Measurements from ENCODE around the gene XRCC5. TPM values are rescaled to one million over a fixed set of nuclear protein-coding genes. Genes with fewer than 3 reads are reported as not detected.

XRCC5 gene
- total RNA-seq, 2 donors from 2014 or later = 492 to 493 TPM

- Mint-ChIP-seq H3K27me3 (ENCODE audit: insufficient read depth) (no peaks in the 10 kb centered on the region), H3K4me1 (no peaks in the 10 kb centered on the region), H3K27ac (no peak overlapping the region), H3K36me3 (ENCODE audit: low read depth) (peaks cover 84% of the 10 kb centered on the region), H3K9me3 (no peaks in the 10 kb centered on the region), H3K4me3 (no peak overlapping the region)
- H3K4me3 ChIP-seq (ENCODE audit: low read length) = no peak overlapping the region
- 96 to 100% methylated on average over 4 of the region's 4 CpGs for WGBS, 2 experiments (ENCODE audit: insufficient coverage in 1 of 2, insufficient read length in 1 of 2)
- peaks cover 93% of the 10 kb centered on the region for H3K36me3 ChIP-seq (ENCODE audit: control insufficient read depth, insufficient read depth, low read length)
- no peaks in the 10 kb centered on the region for H3K9me3 ChIP-seq (ENCODE audit: control insufficient read depth, low read length)
- no peak overlapping the region for H3K27ac ChIP-seq (ENCODE audit: low read depth, low read length)
- H3K27me3 ChIP-seq (ENCODE audit: control insufficient read depth, insufficient read depth, low read length, poor library complexity, severe bottlenecking) = no peaks in the 10 kb centered on the region
- no peak for DNase-seq
- no peak overlapping the region for H3K9ac ChIP-seq (ENCODE audit: extremely low read depth, low read length, poor library complexity, severe bottlenecking)
- no peaks in the 10 kb centered on the region for H3K4me1 ChIP-seq (ENCODE audit: control insufficient read depth, insufficient read depth, low read length)
- TF ChIP-seq CTCF (conservative IDR thresholded peaks at IDR 0.05) = no peak
These were observed 52.8 kb downstream of the XRCC5 start for GRCh38 chr2:216161967-216162366.

- H3K27me3 ChIP-seq (ENCODE audit: control insufficient read depth, insufficient read depth, low read length, poor library complexity, severe bottlenecking) = no peaks in the 10 kb centered on the region
- no peak for TF ChIP-seq CTCF (conservative IDR thresholded peaks at IDR 0.05)
- Mint-ChIP-seq H3K4me3 (no peak overlapping the region), H3K27me3 (ENCODE audit: insufficient read depth) (no peaks in the 10 kb centered on the region), H3K36me3 (ENCODE audit: low read depth) (peaks cover 85% of the 10 kb centered on the region), H3K4me1 (no peaks in the 10 kb centered on the region), H3K9me3 (no peaks in the 10 kb centered on the region), H3K27ac (peak overlapping the region; percentile 41)
- DNase-seq = no peak
- no peak overlapping the region for H3K27ac ChIP-seq (ENCODE audit: low read depth, low read length)
- no peaks in the 10 kb centered on the region for H3K4me1 ChIP-seq (ENCODE audit: control insufficient read depth, insufficient read depth, low read length)
- no peaks in the 10 kb centered on the region for H3K9me3 ChIP-seq (ENCODE audit: control insufficient read depth, low read length)
- H3K36me3 ChIP-seq (ENCODE audit: control insufficient read depth, insufficient read depth, low read length) = peaks cover 98% of the 10 kb centered on the region
- 90 to 93% methylated on average over 4 of the region's 4 CpGs for WGBS, 2 experiments (ENCODE audit: insufficient coverage in 1 of 2, insufficient read length in 1 of 2)
- H3K4me3 ChIP-seq (ENCODE audit: low read length) = no peak overlapping the region
- H3K9ac ChIP-seq (ENCODE audit: extremely low read depth, low read length, poor library complexity, severe bottlenecking) = no peak overlapping the region
These were observed 54.4 kb downstream of the XRCC5 start for GRCh38 chr2:216163518-216163917.

- Mint-ChIP-seq H3K9me3 (no peaks in the 10 kb centered on the region), H3K4me3 (no peak overlapping the region), H3K36me3 (ENCODE audit: low read depth) (peaks cover 89% of the 10 kb centered on the region), H3K4me1 (no peaks in the 10 kb centered on the region), H3K27ac (no peak overlapping the region), H3K27me3 (ENCODE audit: insufficient read depth) (no peaks in the 10 kb centered on the region)
- Histone ChIP-seq H3K36me3 (ENCODE audit: control insufficient read depth, insufficient read depth, low read length) (peaks cover 99% of the 10 kb centered on the region), H3K27ac (ENCODE audit: low read depth, low read length) (no peak overlapping the region), H3K27me3 (ENCODE audit: control insufficient read depth, insufficient read depth, low read length, poor library complexity, severe bottlenecking) (no peaks in the 10 kb centered on the region), H3K4me3 (ENCODE audit: low read length) (no peak overlapping the region), H3K4me1 (ENCODE audit: control insufficient read depth, insufficient read depth, low read length) (no peaks in the 10 kb centered on the region), H3K9ac (ENCODE audit: extremely low read depth, low read length, poor library complexity, severe bottlenecking) (no peak overlapping the region), H3K9me3 (ENCODE audit: control insufficient read depth, low read length) (no peaks in the 10 kb centered on the region)
- WGBS, 2 experiments (ENCODE audit: insufficient coverage in 1 of 2, insufficient read length in 1 of 2) = 93 to 100% methylated on average over 2 to 5 of the region's 5 CpGs
- no peak for DNase-seq
- no peak for TF ChIP-seq CTCF (conservative IDR thresholded peaks at IDR 0.05)
These were observed 54.9 kb downstream of the XRCC5 start for GRCh38 chr2:216164087-216164486.
